HL-60 (cell line): ENCODE measurements around the gene PNPLA7.
A peak's percentile ranks its signal among the peaks of the same experiment; 100 is the strongest.

Experiments used
- DNase-seq, 2 experiments: peaks; one replicate each; pipeline ENCODE4 v3.0.0-alpha.2; 2010 to 2020; ENCODE audit warnings: low read depth in 1 of 2, low spot score in 1 of 2
- H3K27ac ChIP-seq: fragments of 250-450 bp; sonication (Bioruptor Pico); replicated peaks from 2 replicates; pipeline ENCODE4 v1.5.1; 2020; ENCODE audit warnings: mild to moderate bottlenecking, moderate library complexity
- H3K27me3 ChIP-seq: fragments of 250-450 bp; sonication (Bioruptor Pico); 2 replicates; pipeline ENCODE4 v1.5.1; 2021; ENCODE audit warnings: mild to moderate bottlenecking, moderate library complexity; ENCODE audit not compliant: insufficient read depth, poor library complexity, severe bottlenecking
- H3K4me3 ChIP-seq: replicated peaks from 2 replicates; pipeline ENCODE4 v1.5.1; 2011; ENCODE audit warnings: mild to moderate bottlenecking, control low read depth, low read length; ENCODE audit not compliant: insufficient read depth
- GABPA ChIP-seq: IDR thresholded peaks from 2 replicates; pipeline ENCODE4 v1.6.1; 2012; ENCODE audit warnings: low read depth
- POLR2AphosphoS5 ChIP-seq: IDR thresholded peaks from 2 replicates; pipeline ENCODE4 v1.6.1; 2012; ENCODE audit warnings: low read depth
- SPI1 ChIP-seq: IDR thresholded peaks from 2 replicates; pipeline ENCODE4 v1.6.1; 2012; ENCODE audit warnings: low read depth, mild to moderate bottlenecking, borderline replicate concordance
- TF ChIP-seq, protein P1 (sequence below): IDR thresholded peaks from one replicate; pipeline ENCODE4 v1.5.1; 2011; ENCODE audit warnings: low read length, control low read depth, inconsistent platforms; ENCODE audit not compliant: insufficient read depth
- TF ChIP-seq, protein P2 (sequence below): IDR thresholded peaks from 2 replicates; pipeline ENCODE4 v1.6.1; 2012; ENCODE audit warnings: low read depth; ENCODE audit not compliant: insufficient replicate concordance

Gene PNPLA7

GRCh38 chr9:137582286-137582860 is 32.2 kb upstream of the PNPLA7 start:
- DNase-seq = peak in 1 of 2 experiments; percentile 61
- no peak overlapping the region for H3K4me3 ChIP-seq
- no peak for TF ChIP-seq SPI1
- TF ChIP-seq, protein P1, sequence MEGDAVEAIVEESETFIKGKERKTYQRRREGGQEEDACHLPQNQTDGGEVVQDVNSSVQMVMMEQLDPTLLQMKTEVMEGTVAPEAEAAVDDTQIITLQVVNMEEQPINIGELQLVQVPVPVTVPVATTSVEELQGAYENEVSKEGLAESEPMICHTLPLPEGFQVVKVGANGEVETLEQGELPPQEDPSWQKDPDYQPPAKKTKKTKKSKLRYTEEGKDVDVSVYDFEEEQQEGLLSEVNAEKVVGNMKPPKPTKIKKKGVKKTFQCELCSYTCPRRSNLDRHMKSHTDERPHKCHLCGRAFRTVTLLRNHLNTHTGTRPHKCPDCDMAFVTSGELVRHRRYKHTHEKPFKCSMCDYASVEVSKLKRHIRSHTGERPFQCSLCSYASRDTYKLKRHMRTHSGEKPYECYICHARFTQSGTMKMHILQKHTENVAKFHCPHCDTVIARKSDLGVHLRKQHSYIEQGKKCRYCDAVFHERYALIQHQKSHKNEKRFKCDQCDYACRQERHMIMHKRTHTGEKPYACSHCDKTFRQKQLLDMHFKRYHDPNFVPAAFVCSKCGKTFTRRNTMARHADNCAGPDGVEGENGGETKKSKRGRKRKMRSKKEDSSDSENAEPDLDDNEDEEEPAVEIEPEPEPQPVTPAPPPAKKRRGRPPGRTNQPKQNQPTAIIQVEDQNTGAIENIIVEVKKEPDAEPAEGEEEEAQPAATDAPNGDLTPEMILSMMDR = peak; percentile 45

GRCh38 chr9:137581361-137582285 is 31.4 kb upstream of the PNPLA7 start:
- no peak overlapping the region for H3K4me3 ChIP-seq
- TF ChIP-seq SPI1 = no peak
- DNase-seq = no peak
- no peak overlapping the region for H3K27ac ChIP-seq
- H3K27me3 ChIP-seq = no peaks in the 10 kb centered on the region

More at GRCh38 chr9:137582286-137582860, 32.2 kb upstream of the PNPLA7 start:
- Histone ChIP-seq H3K27me3 (no peaks in the 10 kb centered on the region), H3K27ac (no peak overlapping the region)

DNA sequence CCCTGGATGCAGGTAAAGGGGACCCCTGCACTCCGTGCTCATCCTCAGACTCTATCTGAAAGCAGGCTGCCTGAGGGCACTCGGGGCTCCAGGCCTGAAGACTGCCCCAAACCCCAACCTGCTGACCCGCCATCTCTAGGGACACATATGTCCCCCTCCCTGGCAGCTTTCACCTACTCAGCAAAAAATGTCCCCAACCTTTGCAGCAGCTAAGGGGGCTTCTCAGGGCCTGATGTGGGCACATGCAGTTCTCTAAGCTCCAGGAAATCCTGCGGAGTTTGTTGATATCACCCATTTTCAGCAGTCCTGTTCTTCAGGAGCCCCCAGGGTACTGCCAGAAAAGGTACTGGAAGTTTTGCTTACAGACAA is 30.7 kb upstream of the PNPLA7 start:
- no peak for DNase-seq
- Histone ChIP-seq H3K27me3 (no peaks in the 10 kb centered on the region), H3K27ac (no peak overlapping the region), H3K4me3 (no peak overlapping the region)
- TF ChIP-seq GABPA (no peak), POLR2AphosphoS5 (0 out of 2 replicates have a peak, but pooled peaks have one; percentile 3), SPI1 (no peak)
- TF ChIP-seq, protein P2, sequence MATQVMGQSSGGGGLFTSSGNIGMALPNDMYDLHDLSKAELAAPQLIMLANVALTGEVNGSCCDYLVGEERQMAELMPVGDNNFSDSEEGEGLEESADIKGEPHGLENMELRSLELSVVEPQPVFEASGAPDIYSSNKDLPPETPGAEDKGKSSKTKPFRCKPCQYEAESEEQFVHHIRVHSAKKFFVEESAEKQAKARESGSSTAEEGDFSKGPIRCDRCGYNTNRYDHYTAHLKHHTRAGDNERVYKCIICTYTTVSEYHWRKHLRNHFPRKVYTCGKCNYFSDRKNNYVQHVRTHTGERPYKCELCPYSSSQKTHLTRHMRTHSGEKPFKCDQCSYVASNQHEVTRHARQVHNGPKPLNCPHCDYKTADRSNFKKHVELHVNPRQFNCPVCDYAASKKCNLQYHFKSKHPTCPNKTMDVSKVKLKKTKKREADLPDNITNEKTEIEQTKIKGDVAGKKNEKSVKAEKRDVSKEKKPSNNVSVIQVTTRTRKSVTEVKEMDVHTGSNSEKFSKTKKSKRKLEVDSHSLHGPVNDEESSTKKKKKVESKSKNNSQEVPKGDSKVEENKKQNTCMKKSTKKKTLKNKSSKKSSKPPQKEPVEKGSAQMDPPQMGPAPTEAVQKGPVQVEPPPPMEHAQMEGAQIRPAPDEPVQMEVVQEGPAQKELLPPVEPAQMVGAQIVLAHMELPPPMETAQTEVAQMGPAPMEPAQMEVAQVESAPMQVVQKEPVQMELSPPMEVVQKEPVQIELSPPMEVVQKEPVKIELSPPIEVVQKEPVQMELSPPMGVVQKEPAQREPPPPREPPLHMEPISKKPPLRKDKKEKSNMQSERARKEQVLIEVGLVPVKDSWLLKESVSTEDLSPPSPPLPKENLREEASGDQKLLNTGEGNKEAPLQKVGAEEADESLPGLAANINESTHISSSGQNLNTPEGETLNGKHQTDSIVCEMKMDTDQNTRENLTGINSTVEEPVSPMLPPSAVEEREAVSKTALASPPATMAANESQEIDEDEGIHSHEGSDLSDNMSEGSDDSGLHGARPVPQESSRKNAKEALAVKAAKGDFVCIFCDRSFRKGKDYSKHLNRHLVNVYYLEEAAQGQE = no peak
- TF ChIP-seq, protein P1 = no peak

DNA sequence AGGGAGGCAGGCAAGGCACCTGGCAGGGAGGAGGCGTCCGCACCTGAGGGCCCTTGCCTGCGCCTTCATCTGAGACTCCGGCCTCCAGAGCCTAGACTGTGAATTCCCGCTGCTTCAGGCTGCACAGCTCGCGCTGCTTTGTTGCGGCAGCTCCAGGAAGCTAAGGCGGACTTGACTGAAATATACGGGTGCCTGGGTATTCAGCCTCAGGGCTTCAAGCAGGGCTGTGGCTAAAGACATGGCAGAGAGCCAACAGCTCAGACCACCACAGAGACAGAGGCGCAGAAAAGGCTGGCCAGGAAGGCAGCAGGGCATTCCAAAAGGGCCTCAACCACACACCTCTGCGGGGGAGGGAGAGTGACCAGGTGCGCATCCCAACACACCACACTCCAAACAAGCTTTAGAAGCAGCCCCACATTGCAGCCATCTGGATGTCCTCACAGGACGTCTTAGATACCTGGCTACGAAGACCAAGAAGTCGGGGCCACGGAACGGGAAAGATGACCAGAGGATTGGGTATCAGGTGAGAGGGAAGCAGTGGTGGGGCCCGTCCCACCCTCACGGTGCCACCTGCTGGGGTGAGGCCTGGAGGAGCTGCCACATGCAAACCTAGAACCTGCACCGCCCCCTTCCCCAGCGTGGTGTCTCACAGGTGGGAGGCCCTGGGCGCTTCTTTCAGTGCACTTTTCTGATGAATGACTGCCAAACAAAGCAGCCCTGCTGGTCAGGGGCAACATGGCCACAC is 30.2 kb upstream of the PNPLA7 start:
- TF ChIP-seq, protein P1 = no peak
- TF ChIP-seq POLR2AphosphoS5 = peak; percentile 29; the same call in 1 of the 2 replicates
- DNase-seq = no peak
- H3K27ac ChIP-seq = no peak overlapping the region
- no peaks in the 10 kb centered on the region for H3K27me3 ChIP-seq
- H3K4me3 ChIP-seq = no peak overlapping the region
